OCI-LY1 (cell line): ENCODE data around the gene MFAP4.

ENCODE experiments used
- CTCF ChIP-seq: fragments of 200-600 bp; sonication (generic), shearing (Covaris generic); IDR thresholded peaks from 2 replicates; pipeline ENCODE4 v1.5.1; 2017; ENCODE audit warnings: mild to moderate bottlenecking, antibody characterized with exemption, low read length, moderate library complexity, mixed read lengths
- EZH2 ChIP-seq: fragments of 200-600 bp; sonication (generic), shearing (Covaris generic); IDR thresholded peaks from 2 replicates; pipeline ENCODE4 v1.8.0; 2017; ENCODE audit warnings: borderline replicate concordance, mixed run types, mild to moderate bottlenecking, antibody characterized with exemption, low read length, moderate library complexity, mixed read lengths

- no peak for TF ChIP-seq CTCF
- TF ChIP-seq EZH2 = no peak
These were observed 39.5 kb downstream of the MFAP4 start for GRCh38 chr17:19347323-19348080.
